Testis (tissue), 3 donors: ENCODE results near the gene DIPK1C. TPM values are rescaled to one million over a fixed set of nuclear protein-coding genes. Genes with fewer than 3 reads are reported as not detected.

Source experiments
- DNase-seq: peaks from one replicate; pipeline ENCODE4 v3.0.0-alpha.2; 2019
- H3K27ac ChIP-seq, 2 donors: fragments of 200-600 bp; sonication (generic); one replicate each; pipeline ENCODE4 v1.5.1; 2019
- H3K27me3 ChIP-seq: fragments of 200-600 bp; sonication (generic); one replicate; pipeline ENCODE4 v1.5.1; 2019
- H3K36me3 ChIP-seq: fragments of 200-600 bp; sonication (generic); one replicate; pipeline ENCODE4 v1.5.1; 2017; ENCODE audit warnings: low read depth; ENCODE audit errors: missing control alignments
- H3K4me1 ChIP-seq: fragments of 200-600 bp; sonication (generic); one replicate; pipeline ENCODE4 v1.5.1; 2019
- H3K4me3 ChIP-seq, 2 donors: fragments of 200-600 bp; sonication (generic); one replicate each; pipeline ENCODE4 v1.5.1; 2017 to 2019
- H3K9me3 ChIP-seq: fragments of 200-600 bp; sonication (generic); one replicate; pipeline ENCODE4 v1.5.1; 2017
- POLR2A ChIP-seq: fragments of 450-650 bp; IDR thresholded peaks from one replicate; pipeline ENCODE4 v1.6.1; 2017; ENCODE audit warnings: antibody characterized with exemption, mild to moderate bottlenecking, moderate library complexity
- WGBS, 2 donors: methylation state at CpG; one replicate each; pipeline ENCODE4 v1.1.5; 2018; 5-methylcytosine and 5-hydroxymethylcytosine counted together
- intact Hi-C: fragments of 100-400 bp; cut with DNase I; formaldehyde crosslinking; loops from one replicate; pipeline ENCODE4 v1.15.1; 2023; ENCODE audit warnings: low total_unique reads
- polyA plus RNA-seq: library from polyadenylated mRNA; stranded (reverse); fragments of 350-450 nt; fragmentation: Illumina TruSeq; extraction: RNeasy Lipid Tissue Mini Kit (QIAGEN cat#74804); gene quantifications from one replicate; pipeline ENCODE4 v1.2.3, GENCODE V29; 2014; ENCODE audit warnings: low read depth, low replicate concordance; ENCODE audit not compliant: insufficient read depth
- total RNA-seq, 2 donors: library from RNA; depleted of rRNA; stranded (reverse); fragments of >200 nt; gene quantifications; one replicate each; pipeline ENCODE4 v1.2.3, GENCODE V29; 2016
- TF ChIP-seq, protein P1 (sequence below), 3 experiments: fragments of 450-650 bp in 2 of 3; fragments of 200-600 bp in 1 of 3; sonication (generic) in 1 of 3; IDR thresholded peaks; one replicate each; pipeline ENCODE4 v1.5.1; 2016 to 2019; ENCODE audit warnings: antibody characterized with exemption in 3 of 3, mild to moderate bottlenecking in 2 of 3, moderate library complexity in 1 of 3

Gene DIPK1C
- total and polyA plus RNA-seq, 3 donors from 2014 or later, result 9.3 to 17.0 (median 16.2) TPM

DNA sequence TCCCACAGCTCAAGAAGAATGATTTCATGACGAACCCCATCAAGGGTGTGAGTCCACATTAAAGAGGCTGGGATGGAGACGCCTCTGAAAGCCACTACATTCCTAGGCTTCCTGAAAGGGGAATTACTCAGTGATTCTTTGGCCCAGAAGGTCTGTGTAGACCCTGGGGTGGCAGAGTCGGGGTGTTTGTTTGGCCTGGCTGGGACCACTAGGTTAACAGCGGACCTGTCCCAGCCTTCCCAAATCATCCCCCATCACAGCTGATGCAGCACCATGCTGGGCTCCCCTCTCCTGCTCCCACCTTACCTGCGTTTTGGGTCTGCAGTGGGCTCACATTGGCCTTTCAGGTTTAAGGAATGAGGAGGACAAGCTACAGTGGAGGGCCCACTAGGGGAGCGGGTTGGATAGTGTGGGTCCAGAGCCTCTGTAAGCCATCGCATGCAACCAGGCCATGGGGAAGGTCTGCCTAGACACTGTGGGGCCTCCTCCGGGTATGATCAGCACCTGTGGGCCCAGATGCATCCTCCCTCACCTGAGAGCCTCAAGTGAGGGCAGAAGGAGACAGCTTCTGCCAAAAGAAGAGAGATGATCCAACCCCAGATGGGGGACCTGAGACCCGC is 16.2 kb downstream of the DIPK1C start:
- H3K27me3 ChIP-seq, result no peaks in the 10 kb centered on the region

DNA sequence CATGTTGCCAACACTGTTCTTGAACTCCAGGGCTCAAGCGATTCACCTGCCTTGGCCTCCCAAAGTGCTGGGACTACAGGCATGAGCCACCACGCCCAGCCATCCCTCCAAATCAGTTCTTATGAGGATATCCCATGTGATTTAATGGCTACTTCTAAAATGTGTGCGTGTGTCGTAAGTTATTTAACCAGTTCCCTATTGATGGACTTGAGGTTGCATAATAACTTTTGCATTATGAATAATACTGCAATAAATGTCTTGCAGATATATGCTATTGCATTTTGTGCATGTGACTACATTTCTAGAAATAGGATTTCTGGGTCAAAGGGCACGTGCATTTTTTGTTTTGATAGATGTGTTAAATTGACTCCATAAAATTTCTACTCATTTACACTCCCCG is 19.0 kb downstream of the DIPK1C start:
- no peaks in the 10 kb centered on the region for H3K4me1 ChIP-seq
- no peaks in the 10 kb centered on the region for H3K27me3 ChIP-seq
- no peak for DNase-seq
- intact Hi-C loops, result no loop called here
- WGBS, 2 donors, result 87 to 95% methylated on average over 6 of the region's 6 CpGs
- H3K36me3 ChIP-seq, result no peaks in the 10 kb centered on the region
- H3K9me3 ChIP-seq, result no peaks in the 10 kb centered on the region
- H3K4me3 ChIP-seq, result no peak overlapping the region
- no peak for TF ChIP-seq POLR2A
- TF ChIP-seq, protein P1, sequence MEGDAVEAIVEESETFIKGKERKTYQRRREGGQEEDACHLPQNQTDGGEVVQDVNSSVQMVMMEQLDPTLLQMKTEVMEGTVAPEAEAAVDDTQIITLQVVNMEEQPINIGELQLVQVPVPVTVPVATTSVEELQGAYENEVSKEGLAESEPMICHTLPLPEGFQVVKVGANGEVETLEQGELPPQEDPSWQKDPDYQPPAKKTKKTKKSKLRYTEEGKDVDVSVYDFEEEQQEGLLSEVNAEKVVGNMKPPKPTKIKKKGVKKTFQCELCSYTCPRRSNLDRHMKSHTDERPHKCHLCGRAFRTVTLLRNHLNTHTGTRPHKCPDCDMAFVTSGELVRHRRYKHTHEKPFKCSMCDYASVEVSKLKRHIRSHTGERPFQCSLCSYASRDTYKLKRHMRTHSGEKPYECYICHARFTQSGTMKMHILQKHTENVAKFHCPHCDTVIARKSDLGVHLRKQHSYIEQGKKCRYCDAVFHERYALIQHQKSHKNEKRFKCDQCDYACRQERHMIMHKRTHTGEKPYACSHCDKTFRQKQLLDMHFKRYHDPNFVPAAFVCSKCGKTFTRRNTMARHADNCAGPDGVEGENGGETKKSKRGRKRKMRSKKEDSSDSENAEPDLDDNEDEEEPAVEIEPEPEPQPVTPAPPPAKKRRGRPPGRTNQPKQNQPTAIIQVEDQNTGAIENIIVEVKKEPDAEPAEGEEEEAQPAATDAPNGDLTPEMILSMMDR (IDR thresholded peaks at IDR 0.05), result no peak
- H3K27ac ChIP-seq, result no peak overlapping the region

More for the DNA sequence above, 16.2 kb downstream of the DIPK1C start:
- no peak for TF ChIP-seq POLR2A
- TF ChIP-seq, protein P1 (IDR thresholded peaks at IDR 0.05), result no peak
- Histone ChIP-seq H3K36me3 (no peaks in the 10 kb centered on the region), H3K4me3 (no peak overlapping the region), H3K9me3 (no peaks in the 10 kb centered on the region), H3K27ac (no peak overlapping the region), H3K4me1 (no peaks in the 10 kb centered on the region)
- intact Hi-C loops, result no loop called here
- WGBS, 2 donors, result 93 to 97% methylated on average over 8 to 9 of the region's 9 CpGs
- no peak for DNase-seq

DNA sequence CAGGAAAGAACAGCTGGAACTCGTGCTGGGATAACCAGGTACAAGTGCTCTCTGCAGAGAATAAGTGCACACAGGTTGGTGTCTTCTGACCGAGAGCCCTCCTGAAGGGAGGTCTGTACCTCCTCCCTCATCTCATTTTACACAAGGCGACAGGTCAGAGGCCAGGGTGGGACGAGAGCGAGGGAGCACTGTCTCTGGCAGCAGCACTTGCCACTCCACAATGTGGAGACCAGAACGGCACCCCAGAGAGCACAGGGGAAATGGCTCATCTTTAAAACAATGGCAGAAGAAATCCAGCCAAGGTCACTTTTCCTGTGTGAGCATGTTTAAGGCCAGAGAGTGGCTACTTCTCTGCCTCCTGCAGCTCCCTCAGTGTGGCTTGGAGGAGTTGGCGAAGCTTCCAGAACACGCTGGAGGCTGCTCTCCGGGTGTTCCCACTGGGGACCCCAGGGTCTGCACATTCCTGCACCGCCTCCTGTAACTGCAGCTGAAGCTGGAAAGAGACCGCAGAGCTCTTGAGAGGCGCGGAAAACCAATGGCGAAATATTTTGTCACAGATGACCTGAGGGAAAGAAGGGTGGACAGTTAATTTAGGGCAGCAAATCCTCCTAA is 20.8 kb downstream of the DIPK1C start:
- H3K36me3 ChIP-seq, result no peaks in the 10 kb centered on the region
- intact Hi-C loops, result no loop called here
- no peak for DNase-seq
- H3K27ac ChIP-seq, result no peak overlapping the region
- no peaks in the 10 kb centered on the region for H3K27me3 ChIP-seq
- WGBS, 2 donors, result 71 to 73% methylated on average over 13 to 14 of the region's 14 CpGs
- no peak overlapping the region for H3K4me3 ChIP-seq
- H3K4me1 ChIP-seq, result no peaks in the 10 kb centered on the region
- no peak for TF ChIP-seq POLR2A
- no peaks in the 10 kb centered on the region for H3K9me3 ChIP-seq

DNA sequence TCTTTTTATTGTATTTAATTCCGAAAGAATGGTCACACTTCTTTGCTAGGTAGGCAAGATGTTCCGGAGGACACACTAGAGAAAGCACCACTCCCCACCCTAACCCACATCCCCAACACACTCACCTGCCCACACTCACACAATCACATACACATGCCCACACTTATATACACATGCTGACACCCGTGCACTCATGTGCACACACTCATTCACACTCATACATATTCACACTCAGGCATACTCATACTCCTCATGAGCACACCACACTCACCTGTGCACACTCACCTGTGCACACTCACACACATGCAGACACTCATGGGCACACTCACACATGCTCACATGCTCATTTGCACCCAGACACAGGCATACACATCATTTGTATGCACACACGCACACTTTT is 21.4 kb downstream of the DIPK1C start:
- WGBS, 2 donors, result 68 to 88% methylated on average over 4 of the region's 4 CpGs
- TF ChIP-seq, protein P1 (IDR thresholded peaks at IDR 0.05), result no peak
- TF ChIP-seq POLR2A, result no peak
- H3K4me1 ChIP-seq, result no peaks in the 10 kb centered on the region
- DNase-seq, result no peak
- H3K27me3 ChIP-seq, result no peaks in the 10 kb centered on the region
- H3K36me3 ChIP-seq, result no peaks in the 10 kb centered on the region
- H3K4me3 ChIP-seq, result no peak overlapping the region
- no peaks in the 10 kb centered on the region for H3K9me3 ChIP-seq
- H3K27ac ChIP-seq, result no peak overlapping the region
- intact Hi-C loops, result no loop called here

DNA sequence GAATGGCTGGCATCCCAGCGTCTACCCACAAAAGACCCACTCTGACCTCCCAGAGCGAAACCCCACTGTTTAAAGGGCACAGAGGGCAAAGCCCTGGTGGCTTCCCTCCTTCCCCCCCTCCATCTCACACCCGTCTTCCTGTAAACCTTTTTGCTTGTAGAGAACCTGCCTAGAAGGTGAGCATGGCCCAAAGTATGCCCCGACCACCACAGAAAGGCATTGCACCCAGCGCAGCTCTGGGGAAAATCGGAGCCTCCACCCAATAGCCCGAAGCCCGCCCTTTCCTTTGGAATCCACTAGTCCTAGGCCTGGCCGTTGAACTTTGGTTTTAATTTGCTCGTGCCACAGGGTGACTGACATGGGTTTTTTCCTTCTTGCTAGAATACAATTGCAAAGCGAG is 22.6 kb downstream of the DIPK1C start:
- TF ChIP-seq, protein P1 (IDR thresholded peaks at IDR 0.05), result no peak
- TF ChIP-seq POLR2A, result no peak
- 92 to 97% methylated on average over 11 of the region's 11 CpGs for WGBS, 2 donors
- intact Hi-C loops, result no loop called here

More for the DNA sequence above, 22.6 kb downstream of the DIPK1C start:
- H3K36me3 ChIP-seq, result no peaks in the 10 kb centered on the region
- H3K27ac ChIP-seq, result no peak overlapping the region
- H3K4me1 ChIP-seq, result no peaks in the 10 kb centered on the region
- H3K9me3 ChIP-seq, result no peaks in the 10 kb centered on the region
- no peaks in the 10 kb centered on the region for H3K27me3 ChIP-seq
- no peak for DNase-seq
- H3K4me3 ChIP-seq, result no peak overlapping the region
